HG02588 (cell line): ENCODE data around the gene STARD13.

Source experiments
- ATAC-seq: cut with Tn5 transposase; IDR thresholded peaks from one replicate; pipeline ENCODE4 v1.9.1; 2021; ENCODE audit warnings: mild to moderate bottlenecking, moderate library complexity; ENCODE audit not compliant: unreplicated experiment

STARD13 gene

DNA sequence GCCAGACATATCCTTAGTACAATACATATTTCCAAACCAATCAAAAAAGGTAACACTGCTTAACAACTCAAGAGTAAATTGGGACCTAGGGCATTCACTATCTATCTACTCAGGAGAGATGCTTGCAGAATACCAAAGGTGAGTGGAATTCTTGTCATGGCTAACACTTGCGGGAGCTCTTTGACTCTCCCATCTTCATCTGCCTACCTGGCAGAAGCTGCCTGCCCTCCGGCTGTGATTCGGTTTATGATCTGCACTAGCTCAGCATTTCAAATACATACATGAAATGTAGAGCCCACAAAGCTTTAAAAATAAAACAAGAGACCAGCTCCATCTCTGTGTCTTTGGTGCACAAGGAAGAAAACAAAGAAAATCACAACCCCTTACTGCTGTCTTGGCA lies 127.3 kb downstream of the STARD13 start:
- no peak for ATAC-seq

DNA sequence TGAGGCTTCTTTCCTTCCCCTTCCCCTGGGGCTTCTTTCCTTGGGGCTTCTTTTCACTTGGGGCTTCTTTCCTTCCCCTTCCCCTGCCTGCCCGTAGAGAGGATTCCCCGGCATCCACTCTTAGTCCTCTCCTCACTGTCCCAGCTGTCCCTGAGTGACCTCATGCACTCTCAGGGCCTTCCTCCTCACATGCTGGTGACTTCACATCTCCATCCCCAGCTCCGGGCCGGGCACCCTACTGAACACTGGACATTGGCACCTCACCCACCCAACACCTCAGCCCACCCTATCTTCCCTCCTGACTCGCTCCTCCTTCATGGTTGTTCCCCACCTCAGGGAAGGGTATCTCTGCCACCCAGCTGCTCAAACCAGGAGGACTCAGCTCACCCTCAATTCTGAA lies 130.6 kb downstream of the STARD13 start:
- no peak for ATAC-seq

DNA sequence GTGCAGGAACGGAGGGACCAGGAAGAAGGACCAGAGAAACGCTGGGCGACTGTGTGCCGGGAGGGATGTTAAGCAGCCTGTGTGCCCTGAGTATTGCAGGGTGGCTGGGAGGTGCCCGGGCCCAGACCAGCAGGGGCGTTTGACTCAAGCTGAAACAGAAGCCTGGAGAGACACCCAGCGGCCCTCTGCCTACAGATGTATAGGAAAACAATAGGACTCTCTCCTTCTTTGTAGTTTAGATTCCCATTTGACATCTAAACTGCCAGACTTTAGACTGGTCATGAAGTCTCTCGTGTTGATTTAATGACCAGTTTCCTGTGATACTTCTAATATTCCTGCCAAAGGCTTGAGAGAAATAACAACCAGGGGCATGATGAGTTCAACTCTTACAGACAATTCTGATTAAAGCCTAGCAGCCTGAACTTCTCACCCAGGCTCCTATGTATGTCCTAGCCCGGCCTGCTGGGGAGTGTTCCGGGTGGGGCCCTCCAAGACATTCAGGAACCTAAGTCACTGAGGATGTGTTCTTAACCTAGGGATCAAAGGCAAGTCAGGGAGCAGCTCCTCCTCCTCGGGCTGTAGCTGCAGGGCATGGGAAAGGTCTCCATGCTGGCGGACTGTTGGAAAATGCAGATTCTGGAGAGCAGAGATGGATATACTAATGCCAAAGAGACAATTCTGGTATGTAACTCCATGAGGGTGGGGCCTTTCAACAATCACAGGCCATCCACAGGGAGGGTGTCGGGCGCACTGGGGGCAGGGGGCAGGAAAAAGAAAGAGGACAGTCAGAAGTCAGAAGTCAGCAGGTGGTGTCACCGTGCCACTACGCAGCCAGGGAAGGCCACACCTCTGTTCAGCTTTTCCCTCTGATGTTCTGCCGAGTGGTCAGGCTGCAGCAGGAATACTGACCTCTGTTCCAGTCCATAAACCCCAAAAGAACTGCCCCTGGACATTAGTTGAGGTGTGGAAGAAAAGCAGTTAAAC lies 131.8 kb downstream of the STARD13 start:
- ATAC-seq: no peak

DNA sequence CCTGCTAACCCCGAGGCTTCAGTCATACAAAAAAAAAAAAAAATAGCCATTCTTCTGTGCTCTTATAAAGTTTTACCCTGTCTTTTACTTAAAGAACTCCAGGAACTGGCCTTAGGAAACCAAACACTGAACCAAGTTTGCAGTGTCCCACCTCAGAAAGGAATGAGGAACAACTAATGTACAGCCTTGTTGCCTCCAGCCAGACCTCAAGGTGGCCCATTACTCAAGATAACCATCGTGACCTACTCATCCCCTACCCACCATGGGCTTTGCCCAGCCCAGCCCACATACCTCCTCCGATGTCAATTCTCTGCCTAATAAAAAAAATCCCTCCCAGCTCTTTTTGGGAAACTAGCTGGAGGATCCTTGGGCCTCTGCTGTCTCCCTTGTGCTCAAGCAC lies 133.2 kb downstream of the STARD13 start:
- ATAC-seq: no peak

DNA sequence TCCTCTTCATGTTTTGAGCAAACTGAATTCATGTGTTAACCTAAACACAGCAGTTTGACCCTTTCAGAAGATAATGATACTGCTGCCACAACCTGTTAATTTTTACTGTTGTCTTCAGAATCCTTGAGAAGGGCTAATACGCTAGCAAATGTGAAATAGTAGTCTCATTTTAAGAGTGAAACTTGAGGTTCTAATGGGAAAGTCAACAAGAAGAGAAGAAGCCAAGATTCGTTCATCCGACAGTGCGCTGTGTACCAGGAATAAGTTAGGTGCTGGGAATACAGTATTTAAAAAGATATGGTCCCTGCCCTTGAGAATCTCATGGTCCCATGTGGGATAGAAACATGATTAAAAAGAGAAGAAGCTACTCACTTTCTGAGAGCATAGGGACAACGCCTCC lies 134.9 kb downstream of the STARD13 start:
- ATAC-seq: no peak

DNA sequence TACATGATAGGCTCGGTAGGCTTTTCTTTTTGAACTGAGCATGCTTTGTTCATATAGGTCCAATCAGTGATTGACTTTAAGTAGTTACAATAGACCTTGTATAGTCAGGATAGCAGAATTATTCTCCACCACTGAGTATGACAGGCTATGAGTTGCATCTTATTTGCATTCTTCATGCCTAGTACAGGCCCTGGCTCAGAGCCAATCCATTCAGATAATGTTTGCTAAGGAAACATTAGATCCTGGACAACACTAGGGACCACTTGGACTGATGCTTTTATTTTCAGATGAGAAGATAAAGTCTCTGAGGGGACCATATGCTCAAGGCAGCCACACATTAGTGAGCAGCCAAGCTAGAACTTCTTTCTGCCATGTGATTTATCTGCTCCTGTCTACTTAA lies 135.4 kb downstream of the STARD13 start:
- ATAC-seq: no peak

DNA sequence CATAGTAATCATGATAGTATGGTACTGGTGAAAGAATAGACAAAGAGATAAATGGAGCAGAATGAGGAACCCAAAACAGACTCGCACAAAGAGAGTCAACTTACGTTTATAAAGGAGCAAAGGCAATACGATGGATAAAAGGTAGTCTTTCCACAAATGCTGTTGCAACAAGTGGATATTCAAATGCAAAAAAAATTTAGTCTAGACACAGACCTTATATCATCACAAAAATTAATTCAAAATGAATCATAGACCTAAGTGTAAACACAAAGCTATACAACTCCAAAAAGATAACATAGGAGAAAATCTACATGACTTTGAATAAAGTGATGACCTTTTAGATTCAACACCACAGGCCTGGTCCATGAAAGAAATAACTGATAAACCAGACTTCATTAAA lies 137.7 kb downstream of the STARD13 start:
- ATAC-seq: no peak

DNA sequence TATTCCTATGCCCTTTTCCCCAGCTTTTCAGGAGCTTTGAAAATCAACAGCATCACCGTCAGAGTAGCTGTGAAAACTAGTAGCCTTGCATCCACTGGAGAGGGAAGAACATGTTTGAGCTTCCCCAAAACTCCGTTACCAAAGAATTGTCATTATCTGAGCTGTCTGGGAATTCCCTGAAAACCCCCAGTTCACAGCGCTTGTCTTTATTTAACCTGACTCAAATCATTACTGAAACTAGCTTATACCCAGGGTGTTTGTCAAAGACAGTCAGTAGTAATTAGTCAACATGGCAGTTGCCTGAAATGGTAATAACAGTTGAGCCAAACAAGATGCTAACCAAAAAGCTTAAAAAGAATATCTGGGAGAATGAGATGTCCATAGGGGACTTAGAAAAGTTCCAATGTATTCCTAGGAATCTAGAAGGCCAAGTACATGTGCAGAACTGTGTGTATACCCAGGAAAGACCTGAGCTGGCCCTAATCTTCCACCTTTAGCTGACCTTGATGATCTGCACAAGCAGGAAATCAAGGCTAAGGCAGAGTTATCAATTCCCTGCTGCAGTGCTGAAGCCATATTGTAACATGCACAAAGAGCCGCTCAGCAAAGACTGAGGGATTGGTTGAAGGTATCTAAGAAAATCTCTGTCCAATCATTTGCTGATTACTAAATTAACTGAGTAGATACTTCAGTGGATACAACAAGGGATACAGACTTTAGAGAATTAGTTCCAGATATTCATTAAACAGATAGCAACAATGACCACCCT lies 138.5 kb downstream of the STARD13 start:
- ATAC-seq: peak; percentile 92

DNA sequence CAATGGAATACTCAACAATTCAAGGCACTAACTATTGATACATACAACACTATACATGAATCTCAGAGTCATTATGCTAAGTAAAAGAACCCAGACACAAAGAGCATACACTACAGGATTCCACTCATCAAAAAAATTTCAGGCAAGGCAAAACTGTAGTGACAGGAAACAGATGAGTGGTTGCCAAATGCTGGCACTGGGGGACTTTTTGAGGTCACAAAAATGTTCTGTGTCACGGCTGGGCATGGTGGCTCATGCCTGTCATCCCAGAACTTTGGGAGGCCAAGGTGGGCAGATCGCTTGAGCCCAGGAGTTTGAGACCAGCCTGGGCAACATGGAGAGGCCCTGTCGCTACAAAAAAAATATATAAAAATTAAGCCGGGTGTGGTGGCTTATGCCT lies 139.9 kb downstream of the STARD13 start:
- no peak for ATAC-seq

DNA sequence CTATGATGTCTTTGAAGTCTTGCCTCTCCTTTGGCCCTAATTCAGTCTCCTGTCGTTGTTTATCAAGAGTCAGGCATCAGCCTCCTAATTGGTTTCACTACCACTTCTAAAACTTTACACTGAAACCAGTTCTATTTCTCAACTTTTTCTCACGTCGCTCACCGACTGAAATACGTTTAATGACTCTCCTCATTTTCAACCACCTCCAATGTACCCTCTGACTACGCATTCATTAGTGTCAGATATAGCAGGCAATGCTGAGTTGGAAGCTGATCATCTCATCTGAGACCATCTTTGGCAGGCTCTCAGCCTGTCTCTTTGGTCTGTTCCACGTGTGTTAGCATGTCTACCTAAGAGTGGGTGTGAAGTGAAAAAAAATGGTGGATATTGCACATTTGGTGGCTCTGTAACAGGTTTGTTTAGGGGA lies 141.2 kb downstream of the STARD13 start:
- ATAC-seq: no peak

DNA sequence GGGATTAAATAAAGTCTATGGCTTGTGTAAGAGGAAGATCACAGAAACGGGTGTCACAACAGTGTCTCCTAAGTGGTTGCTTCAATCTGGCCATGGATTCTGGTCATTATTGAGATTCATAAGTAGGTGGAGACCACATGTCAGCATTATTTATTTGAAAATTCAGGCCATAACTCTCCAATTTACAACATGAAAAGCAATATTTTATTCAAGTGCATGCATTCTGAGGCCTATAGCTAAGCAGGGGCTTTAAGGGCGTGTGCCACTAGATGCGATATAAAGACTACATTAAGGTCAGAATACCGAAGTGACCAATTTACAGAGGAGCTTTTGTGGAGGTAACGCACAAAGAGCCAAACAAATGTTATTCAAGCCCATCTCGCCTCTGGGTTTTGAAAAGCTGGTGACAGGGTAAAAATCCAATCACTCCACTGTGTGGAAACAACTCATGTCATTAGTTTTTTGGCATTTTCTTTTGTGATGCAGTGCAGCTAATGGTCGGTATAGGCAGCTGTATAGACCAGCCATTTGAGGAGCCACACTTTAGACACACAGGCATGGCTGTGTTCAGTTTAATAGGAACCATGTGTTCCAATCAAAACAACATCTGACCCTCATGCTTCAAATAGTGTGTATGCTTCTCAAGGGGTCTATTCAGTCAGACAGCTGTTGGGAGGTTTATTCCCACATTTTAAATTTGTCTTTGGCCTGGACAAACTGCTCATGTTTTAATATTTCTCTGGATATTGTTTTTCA lies 145.6 kb downstream of the STARD13 start:
- ATAC-seq: no peak

DNA sequence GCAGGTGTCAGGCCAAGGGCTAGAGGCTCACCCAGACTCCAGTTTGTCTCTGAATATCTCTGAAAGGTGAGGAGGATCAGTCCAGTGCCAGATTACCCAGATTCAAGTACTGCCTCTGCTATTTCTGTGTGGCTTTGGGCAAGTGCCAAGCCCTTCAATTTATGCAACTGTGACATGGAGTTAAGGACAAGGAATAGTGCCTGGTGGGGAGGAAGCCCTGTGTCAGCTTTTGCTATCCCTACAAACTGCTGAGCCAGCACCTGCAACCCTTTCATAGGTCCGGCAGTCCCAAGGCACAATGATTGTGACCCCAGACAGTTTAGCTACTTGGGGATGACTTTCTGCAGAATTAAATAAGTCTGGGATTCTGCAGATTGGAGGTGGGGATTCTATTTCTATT lies 146.4 kb downstream of the STARD13 start:
- ATAC-seq: no peak

DNA sequence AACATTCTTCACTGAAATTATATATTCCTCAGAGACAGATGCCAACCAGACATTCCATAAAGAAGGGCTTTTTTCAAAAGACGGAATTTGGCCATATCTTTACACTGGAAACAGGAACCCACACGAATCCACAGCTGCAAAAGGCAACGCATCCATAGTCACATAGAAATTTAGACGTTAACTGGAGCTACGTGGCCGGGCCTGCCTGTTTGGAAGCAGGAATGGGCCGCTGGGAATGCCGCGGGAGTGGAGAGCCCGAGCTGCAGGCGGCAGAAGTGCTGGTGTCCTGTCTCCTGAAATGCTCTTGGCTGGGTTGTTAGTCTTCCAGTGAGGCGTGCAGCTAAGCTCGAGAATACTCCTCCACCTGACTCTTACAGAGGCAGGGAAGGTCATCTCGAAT lies 147.1 kb downstream of the STARD13 start:
- no peak for ATAC-seq

DNA sequence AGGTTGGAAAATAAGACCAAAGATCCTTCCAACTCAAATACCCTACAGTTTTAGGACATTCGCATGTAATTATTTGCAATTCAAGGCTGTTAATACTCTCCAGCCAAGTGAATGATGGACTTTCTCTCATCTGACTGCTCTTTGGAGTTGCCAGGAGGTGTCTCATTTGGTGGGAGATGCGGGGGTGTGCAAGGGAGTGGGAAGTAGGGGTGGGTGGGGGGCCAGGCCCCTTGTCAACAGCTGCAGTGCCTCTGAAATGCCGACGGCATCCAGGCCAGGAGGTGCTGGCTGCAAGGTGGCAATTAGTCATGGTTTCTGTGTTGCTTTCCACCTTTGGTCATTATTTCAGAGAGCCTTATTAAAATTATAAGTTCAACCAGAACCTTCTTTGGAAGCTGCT lies 147.8 kb downstream of the STARD13 start:
- no peak for ATAC-seq

DNA sequence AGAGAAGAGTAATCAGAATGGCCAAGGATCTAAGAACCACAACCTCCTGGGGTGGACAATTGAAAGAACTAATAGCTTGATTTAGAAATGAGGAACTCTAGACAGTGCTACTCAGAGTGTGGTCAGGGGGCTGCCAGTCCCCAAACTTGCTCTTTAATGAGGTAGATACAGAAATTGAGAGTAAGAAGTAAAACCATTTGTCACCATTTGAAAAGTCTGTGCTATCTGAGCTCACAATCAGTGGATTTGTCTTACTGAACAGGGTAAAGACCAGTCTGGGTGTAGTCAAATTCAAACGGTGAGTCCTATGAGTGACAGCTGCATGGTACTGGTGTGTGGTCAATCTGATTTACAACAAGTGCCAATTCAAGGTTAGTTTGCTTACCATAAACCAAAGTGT lies 150.5 kb downstream of the STARD13 start:
- no peak for ATAC-seq

DNA sequence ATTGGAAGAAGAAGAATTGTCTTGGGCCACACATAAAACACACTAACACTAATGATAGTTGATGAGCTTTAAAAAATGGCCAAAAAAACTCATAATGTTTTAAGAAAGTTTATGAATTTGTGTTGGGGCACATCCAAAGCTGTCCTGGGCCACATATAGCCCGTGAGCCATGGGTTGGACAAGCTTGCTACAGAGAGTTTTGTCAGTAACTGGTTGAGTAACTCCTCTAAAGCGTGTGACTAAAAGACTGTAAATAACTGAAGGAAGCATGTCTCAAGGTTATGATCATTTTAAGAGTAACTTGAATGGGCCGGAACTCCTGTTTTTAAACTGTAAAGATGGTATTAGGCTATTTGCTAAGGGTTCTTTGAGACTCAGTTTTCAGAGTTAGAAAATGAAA lies 151.3 kb downstream of the STARD13 start:
- no peak for ATAC-seq

DNA sequence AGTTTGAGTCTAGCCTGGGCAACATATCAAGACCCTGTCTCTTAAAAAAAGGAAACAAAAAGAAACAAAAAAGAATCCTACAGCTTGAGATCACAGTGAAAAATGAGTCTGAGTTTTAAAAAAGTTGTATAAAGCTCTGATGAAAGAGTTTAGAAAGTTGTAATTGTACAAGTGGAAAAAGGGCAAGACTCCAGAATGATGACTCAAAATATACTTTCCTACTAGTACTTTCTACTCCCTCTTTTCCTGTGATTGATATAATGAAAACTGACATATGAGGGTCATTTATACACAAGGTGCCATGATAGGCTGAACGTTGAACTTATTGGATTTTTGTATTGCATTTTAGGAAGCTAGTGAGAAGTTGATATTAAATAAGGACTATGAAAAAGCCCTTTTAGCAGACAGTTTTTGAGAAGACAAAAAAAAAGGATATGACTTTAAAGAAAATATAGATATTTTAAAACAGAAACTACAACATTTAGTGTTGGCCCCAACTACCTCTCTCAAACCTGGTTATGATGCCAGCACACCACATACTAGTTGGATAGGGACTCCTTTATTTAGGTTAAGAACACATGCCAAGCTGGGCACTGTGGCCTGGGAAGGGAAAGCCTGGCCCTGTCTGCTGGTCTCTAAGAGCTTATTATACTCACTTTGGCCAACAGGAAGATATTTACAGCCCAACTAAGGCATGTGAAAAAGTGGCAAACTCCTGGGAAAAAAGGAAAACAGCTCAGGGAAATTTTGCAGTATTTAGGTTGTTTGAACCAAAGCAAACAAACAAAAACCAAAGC lies 152.7 kb downstream of the STARD13 start:
- ATAC-seq: no peak

DNA sequence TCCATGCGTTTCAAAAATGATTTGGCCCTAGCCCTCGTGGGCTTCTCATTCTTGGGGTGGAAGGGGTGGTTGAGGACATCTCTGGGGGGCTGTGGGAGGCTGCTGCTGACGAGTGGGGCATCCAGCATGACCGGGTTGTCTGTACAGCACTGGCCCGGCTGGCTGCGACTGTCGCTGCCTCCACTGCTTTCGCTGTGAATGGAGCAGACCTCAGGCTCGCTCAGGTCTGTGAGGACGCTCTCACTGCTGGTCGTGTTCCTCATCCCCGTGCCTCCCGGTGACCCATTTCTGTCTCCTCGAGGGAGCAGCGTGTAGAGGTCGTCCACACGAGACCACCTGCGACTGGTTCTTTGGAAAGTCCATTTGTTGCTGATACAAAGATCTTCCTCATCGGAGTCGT lies 155.7 kb downstream of the STARD13 start:
- no peak for ATAC-seq

DNA sequence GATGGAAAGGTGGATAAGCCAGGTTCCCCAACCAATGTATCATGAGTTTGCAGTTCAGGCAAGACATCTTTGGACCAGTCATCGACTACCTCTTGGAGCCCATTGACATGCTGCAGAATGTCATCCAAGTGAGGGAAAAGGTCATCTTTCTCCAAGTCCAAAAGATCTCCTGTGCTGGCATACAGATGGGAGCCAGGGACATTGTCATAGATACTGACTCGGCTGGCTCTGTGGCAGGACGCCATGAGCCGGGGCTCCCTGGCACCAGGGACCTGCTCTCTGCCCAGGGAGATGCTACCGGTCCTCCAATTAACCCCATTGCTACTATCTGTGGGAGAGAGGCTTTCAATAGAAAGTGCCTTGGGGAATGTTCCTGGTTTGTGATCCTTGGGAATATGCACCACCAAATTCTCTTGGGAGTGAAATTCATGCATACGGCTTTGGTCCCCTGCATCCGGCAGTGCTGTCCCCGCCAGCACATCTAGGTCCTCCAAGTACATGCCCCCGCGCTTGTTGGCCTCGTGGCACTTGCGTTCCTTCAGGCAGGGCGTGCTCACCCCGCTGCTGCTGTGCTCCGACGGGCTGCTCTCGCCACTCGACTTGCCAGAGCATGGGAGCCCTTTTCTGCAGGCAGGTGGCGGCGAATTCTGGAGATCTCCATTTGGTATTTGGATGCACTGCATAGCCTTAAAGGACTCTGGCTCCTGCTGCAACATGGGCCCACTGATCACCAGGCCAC lies 156.3 kb downstream of the STARD13 start:
- ATAC-seq: no peak

DNA sequence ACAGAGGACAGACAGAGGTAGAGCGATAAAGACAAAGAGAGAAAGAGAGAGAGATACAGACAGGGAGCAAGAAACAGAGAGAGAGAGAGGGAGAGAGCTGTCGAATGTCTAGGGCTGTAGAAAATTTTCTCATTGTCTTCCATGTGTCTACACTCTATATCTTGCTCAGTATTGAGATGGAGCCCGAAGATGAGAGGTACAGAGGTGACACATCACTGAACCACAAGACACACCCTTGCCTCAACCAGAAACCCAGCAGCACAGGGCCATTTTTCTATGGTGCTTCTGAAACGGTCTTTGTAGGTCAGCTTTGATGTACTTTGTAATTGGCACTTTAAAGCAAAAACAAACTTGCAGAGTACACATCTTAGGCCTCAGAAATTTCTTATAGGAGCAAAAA lies 157.4 kb downstream of the STARD13 start:
- ATAC-seq: no peak
